Spleen (tissue), 11 donors: Measurements from ENCODE around the gene INF2. TPM values are rescaled to one million over a fixed set of nuclear protein-coding genes. Genes with fewer than 3 reads are reported as not detected.
A peak's percentile ranks its signal among the peaks of the same experiment; 100 is the strongest.

Source experiments
- DNase-seq: peaks from one replicate; pipeline ENCODE4 v3.0.0-alpha.2; 2020
- H3K27ac ChIP-seq, 8 donors: fragments of 200-600 bp; sonication (generic) in 7 of 8; 1 replicate in 4 of 8; 2 replicates in 4 of 8; pipeline versions ENCODE4 v1.5.0 to v1.8.0; 2016 to 2021; ENCODE audit warnings: inconsistent platforms in 4 of 8, mild to moderate bottlenecking in 4 of 8, moderate library complexity in 1 of 8
- H3K27me3 ChIP-seq, 7 donors: fragments of 200-600 bp; sonication (generic) in 6 of 7; replicated peaks in 1 of 7; 1 replicate in 4 of 7; 2 replicates in 3 of 7; pipeline versions ENCODE4 v1.5.0 to v1.8.0; 2016 to 2021; ENCODE audit warnings: inconsistent platforms in 3 of 7, mild to moderate bottlenecking in 1 of 7
- H3K36me3 ChIP-seq, 6 donors: fragments of 200-600 bp; sonication (generic) in 5 of 6; 1 replicate in 4 of 6; 2 replicates in 2 of 6; pipeline versions ENCODE4 v1.5.0 to v1.8.0; 2016 to 2021; ENCODE audit warnings: inconsistent platforms in 2 of 6
- H3K4me1 ChIP-seq, 6 donors: fragments of 200-600 bp; sonication (generic) in 5 of 6; 1 replicate in 3 of 6; 2 replicates in 3 of 6; pipeline versions ENCODE4 v1.5.0 to v1.8.0; 2016 to 2021; ENCODE audit warnings: inconsistent platforms in 3 of 6
- H3K4me3 ChIP-seq, 8 donors: fragments of 200-600 bp; sonication (generic) in 7 of 8; 1 replicate in 4 of 8; 2 replicates in 4 of 8; pipeline versions ENCODE4 v1.5.0 to v1.8.0; 2016 to 2021; ENCODE audit warnings: inconsistent platforms in 4 of 8, mild to moderate bottlenecking in 4 of 8, moderate library complexity in 2 of 8
- H3K9me3 ChIP-seq, 8 donors: fragments of 200-600 bp; sonication (generic) in 7 of 8; 1 replicate in 4 of 8; 2 replicates in 4 of 8; pipeline versions ENCODE4 v1.5.0 to v1.8.0; 2016 to 2021; ENCODE audit warnings: inconsistent platforms in 4 of 8
- POLR2A ChIP-seq, 3 donors: fragments of 450-650 bp; IDR thresholded peaks; one replicate each; pipeline ENCODE4 v1.5.1; 2017; ENCODE audit warnings: antibody characterized with exemption in 3 of 3, mild to moderate bottlenecking in 1 of 3
- POLR2AphosphoS5 ChIP-seq, 3 donors: sonication (generic); formaldehyde crosslinking; IDR thresholded peaks; one replicate each; pipeline ENCODE4 v1.5.1; 2017; ENCODE audit warnings: antibody characterized with exemption in 3 of 3
- whole genome bisulfite sequencing, 5 donors: extraction: QIAGEN DNeasy Blood & Tissue Kit in 3 of 5; methylation state at CpG; one replicate each; pipeline versions ENCODE4 v1.1.5 to v1.1.7; 2013 to 2018; 5-methylcytosine and 5-hydroxymethylcytosine counted together
- intact Hi-C: fragments of 100-400 bp; cut with DNase I; formaldehyde crosslinking; loops from one replicate; pipeline ENCODE4 v1.15.0; 2023; ENCODE audit warnings: low total_unique reads
- polyA plus RNA-seq, 3 donors: library from polyadenylated mRNA; stranded (reverse); fragments of 200-250 nt; gene quantifications; one replicate each; pipeline ENCODE4 v1.2.1, GENCODE V29; 2013
- total RNA-seq, 7 donors: library from RNA; depleted of rRNA in 3 of 7; stranded (reverse); fragments of >200 nt in 3 of 7; fragmentation: NEBNext Ultra II Directional in 4 of 7; extraction: Animal tissue kit (Norgen Biotek cat#: 25700) in 4 of 7; gene quantifications; one replicate each; pipeline versions ENCODE4 v1.1.0 to v1.2.1, GENCODE V29; 2016 to 2021
- TF ChIP-seq, protein P1 (sequence below), 11 experiments: fragments of 200-600 bp in 7 of 11; fragments of 450-650 bp in 4 of 11; sonication (generic) in 4 of 11; IDR thresholded peaks in 8 of 11; conservative IDR thresholded peaks in 3 of 11; 1 replicate in 7 of 11; 2 replicates in 4 of 11; pipeline versions ENCODE4 v1.4.0 to v1.8.0; 2016 to 2021; ENCODE audit warnings: antibody characterized with exemption in 11 of 11, inconsistent platforms in 4 of 11, mild to moderate bottlenecking in 1 of 11
- donor health status: healthy with polysubstance abuse.
- donor health status: DM: no; HTN: no; CAD: no; lungs with moderate emphysema.
- donor health status: DM: no; HTN: no; CAD: no.
- donor health status: Bipolar disorder and iron deficiency.
- donor health status: healthy.
- donor health status: DM: no; HTN: no; CAD: no.
- donor health status: DM: yes; HTN: yes; CAD: no.

INF2 gene
- total and polyA plus RNA-seq, 10 donors, result 56.6 to 120 (median 98.6) TPM

DNA sequence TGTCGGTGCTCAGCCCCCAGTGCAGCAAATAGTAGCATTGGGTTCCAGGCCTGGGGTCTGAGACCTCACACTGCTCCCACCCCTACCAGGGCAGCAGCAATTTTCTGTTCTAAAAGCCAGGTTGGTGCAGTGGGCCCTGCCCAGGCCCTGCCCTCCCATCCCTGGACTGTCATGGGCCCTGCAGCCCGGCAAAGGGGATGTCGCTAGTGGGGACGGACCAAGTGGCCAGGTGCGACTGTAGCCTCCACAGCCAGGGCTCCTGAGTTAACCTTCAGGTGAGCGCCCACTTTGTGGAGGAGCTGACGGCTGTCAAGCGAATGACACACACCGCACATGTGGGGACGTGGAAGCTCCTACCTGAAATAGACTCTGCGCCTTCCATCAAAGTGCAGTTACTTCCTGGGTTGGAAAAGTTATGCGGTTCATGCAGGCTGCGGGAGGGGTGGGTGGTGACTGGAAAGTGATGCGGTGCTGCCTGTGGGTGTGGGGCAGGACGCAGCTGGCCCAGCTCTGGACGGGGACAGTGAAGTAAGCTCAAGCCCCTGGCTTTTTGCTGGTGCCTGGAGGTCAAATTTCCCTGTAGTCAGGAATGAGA is 1.5 kb downstream of the INF2 start:
- peaks cover 70 to 97% (median 92%) of the 10 kb centered on the region in 6 donors for H3K4me1 ChIP-seq

DNA sequence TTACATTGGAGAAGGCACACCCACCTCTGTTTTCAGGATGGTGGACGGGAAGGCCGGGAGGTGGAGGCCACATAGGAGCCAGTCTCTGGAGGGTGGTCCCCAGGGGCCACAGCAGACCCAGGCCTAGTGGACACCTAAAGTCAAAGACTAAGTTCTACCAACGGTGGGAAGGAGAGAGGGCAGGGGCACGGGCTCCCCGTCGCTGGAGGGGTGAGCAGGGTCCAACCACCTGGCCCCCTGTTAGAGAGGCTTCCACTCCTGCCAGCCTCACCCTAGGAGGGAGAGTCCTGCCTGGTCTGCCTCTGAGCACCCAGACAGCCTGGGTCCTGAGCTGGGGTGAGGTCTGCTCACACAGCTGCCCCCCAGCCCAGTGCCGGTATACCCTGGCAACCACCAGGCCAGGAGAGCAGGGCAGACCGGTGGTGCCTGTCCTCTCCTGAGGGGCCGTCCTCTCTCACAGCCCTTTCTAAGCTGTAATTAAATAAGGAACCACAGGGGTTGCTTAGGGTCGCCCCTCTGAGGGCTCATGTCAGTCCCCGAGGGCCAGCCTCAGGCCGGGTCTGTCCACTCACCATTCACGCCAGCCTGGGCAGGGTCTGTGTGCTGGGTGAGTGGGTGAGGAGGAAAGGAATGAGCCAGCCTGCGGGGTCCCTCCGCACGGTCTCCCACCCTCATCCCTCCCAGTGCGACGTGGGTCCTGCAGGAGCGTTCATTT is 2.3 kb downstream of the INF2 start:
- Histone ChIP-seq H3K36me3 (peaks cover 0 to 33% (median 5%) of the 10 kb centered on the region in 6 donors), H3K4me1 (peaks cover 73 to 100% (median 96%) of the 10 kb centered on the region in 6 donors), H3K27me3 (peaks cover 0 to 15% (median 0%) of the 10 kb centered on the region in 7 donors), H3K27ac (peak overlapping the region in 4 of 8 donors; percentile 38 to 90 (median 87)), H3K9me3 (no peaks in the 10 kb centered on the region), H3K4me3 (peak overlapping the region in 4 of 8 donors; percentile 80 to 96 (median 90))
- TF ChIP-seq, protein P1, sequence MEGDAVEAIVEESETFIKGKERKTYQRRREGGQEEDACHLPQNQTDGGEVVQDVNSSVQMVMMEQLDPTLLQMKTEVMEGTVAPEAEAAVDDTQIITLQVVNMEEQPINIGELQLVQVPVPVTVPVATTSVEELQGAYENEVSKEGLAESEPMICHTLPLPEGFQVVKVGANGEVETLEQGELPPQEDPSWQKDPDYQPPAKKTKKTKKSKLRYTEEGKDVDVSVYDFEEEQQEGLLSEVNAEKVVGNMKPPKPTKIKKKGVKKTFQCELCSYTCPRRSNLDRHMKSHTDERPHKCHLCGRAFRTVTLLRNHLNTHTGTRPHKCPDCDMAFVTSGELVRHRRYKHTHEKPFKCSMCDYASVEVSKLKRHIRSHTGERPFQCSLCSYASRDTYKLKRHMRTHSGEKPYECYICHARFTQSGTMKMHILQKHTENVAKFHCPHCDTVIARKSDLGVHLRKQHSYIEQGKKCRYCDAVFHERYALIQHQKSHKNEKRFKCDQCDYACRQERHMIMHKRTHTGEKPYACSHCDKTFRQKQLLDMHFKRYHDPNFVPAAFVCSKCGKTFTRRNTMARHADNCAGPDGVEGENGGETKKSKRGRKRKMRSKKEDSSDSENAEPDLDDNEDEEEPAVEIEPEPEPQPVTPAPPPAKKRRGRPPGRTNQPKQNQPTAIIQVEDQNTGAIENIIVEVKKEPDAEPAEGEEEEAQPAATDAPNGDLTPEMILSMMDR (IDR thresholded peaks at IDR 0.05 in 8 of 11, conservative IDR thresholded peaks at IDR 0.05 in 3 of 11), result no peak
- TF ChIP-seq POLR2A (IDR thresholded peaks at IDR 0.05) (no peak), POLR2AphosphoS5 (IDR thresholded peaks at IDR 0.05) (no peak)
- intact Hi-C loops, result no loop called here
- DNase-seq, result no peak
- 86 to 93% (median 89%) methylated on average over 6 to 19 of the region's 19 CpGs for WGBS, 5 donors

More for the DNA sequence above, 1.5 kb downstream of the INF2 start:
- H3K27me3 ChIP-seq, result peaks cover 0 to 15% (median 0%) of the 10 kb centered on the region in 7 donors
- peaks cover 0 to 26% (median under 1%) of the 10 kb centered on the region in 6 donors for H3K36me3 ChIP-seq
- H3K9me3 ChIP-seq, result no peaks in the 10 kb centered on the region
- peak overlapping the region; percentile 74 to 96 (median 87) for H3K4me3 ChIP-seq
- TF ChIP-seq, protein P1 (IDR thresholded peaks at IDR 0.05 in 8 of 11, conservative IDR thresholded peaks at IDR 0.05 in 3 of 11), result no peak
- TF ChIP-seq POLR2A (IDR thresholded peaks at IDR 0.05), result no peak
- TF ChIP-seq POLR2AphosphoS5 (IDR thresholded peaks at IDR 0.05), result no peak
- WGBS, 5 donors, result 72 to 79% (median 75%) methylated on average over 16 of the region's 16 CpGs
- intact Hi-C loops, result no loop called here
- peak overlapping the region in 7 of 8 donors; percentile 15 to 90 (median 86) for H3K27ac ChIP-seq
- no peak for DNase-seq

DNA sequence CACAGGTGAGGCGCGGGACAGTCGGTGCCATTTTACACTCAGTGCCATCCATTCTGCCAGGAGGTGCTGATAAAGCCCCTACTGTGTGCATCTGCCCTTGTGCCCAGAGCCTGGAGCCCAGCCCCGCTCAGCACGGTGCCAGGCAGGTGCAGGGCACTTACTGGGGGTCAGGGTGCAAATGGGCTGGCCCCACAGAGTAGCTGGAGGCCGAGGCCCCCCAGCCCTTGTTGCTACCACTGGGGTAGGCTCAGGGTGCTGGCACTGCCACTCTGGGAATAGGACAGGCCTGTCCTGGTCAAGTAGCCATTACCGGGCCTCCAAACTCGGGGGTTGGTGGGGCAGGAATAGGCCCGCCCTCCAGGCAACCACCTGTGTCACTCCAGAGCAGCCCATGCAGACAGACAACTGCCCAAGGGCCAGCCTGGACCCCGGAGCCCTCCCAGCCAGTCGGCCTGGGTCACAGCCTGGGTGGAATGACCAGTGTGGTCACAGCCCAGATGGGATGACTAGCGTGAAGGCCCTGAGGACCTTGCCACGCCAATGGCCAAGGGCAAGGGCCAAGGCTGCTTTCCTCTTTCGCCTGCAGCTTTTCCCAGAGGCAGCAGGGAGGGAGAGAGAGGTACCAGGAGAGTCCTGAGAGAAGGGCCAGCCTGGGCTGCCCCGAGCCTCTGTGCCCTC is 3.0 kb downstream of the INF2 start:
- Histone ChIP-seq H3K27ac (peak overlapping the region; percentile 3 to 90 (median 56)), H3K36me3 (peaks cover 0 to 40% (median 6%) of the 10 kb centered on the region in 6 donors), H3K27me3 (peaks cover 0 to 15% (median 0%) of the 10 kb centered on the region in 7 donors), H3K4me3 (peak overlapping the region in 1 of 8 donors; percentile 96), H3K9me3 (no peaks in the 10 kb centered on the region), H3K4me1 (peaks cover 71 to 100% (median 93%) of the 10 kb centered on the region in 6 donors)
- no peak for DNase-seq
- intact Hi-C loops, result no loop called here
- 75 to 89% (median 81%) methylated on average over 13 to 15 of the region's 15 CpGs for WGBS, 5 donors
- TF ChIP-seq POLR2A (IDR thresholded peaks at IDR 0.05), result no peak
- TF ChIP-seq POLR2AphosphoS5 (IDR thresholded peaks at IDR 0.05), result peak in 2 of 3 donors; percentile 37 to 46
- TF ChIP-seq, protein P1 (IDR thresholded peaks at IDR 0.05 in 8 of 11, conservative IDR thresholded peaks at IDR 0.05 in 3 of 11), result no peak
